Measurements from ENCODE around the gene ARHGEF9.

ARHGEF9 gene

DNA sequence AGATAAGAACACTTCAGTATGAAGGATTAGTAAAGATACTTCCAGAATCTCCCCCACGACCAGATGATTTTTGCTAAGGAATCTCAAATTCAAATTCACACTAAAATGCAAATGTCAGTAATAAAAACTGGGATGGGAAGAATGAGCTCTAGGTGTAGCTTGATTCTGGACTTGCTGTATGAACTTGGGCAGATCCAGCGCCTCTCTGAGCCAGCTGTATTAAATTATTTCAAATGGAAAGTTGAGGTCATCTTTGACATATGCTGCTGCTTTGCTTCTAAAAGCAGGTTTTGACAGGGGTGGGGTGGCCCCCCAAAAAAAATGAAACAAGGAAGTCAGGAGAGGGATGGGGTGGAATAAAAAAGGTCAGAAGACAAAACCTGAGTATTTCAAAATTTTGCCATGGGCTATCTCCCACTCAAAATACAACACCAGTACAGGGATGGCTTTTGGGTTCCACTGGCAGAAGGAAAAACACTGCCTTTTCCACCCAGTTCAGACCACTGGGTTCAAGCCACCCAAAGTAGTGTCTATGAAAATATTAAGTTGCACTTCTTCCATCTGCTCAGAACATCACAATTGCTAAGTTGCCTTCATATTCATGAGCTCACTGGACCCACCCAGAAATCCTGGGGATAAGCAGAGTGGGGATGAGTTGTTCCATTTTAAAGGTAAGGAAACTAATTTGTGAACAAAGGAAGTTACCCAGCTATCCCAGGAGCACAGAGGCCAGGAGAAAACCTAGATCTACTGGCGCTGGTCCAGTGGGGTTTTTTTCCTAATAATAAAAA, 47.7 kb downstream of the ARHGEF9 start:
- ChIA-PET CTCF (no interaction called here), POLR2A (no interaction called here)

DNA sequence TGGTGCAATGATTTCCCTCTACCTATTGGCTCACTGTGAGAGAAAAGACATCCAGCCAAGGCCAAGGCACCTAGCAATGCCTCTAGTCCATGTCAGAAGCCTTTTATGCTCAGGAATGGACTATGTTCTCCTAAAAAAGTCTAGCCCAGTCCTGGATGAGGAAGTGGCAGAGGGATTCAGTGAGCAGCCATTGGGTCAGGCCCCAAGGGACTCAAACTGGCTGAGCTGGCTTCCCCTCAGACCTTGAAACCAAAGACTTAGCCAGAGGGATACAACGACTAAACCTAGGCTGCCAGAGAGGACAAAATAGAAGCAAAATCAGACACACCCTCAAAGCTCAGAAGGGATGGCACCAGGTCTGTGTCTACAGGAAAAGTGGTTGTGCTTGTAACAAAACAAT, 49.1 kb downstream of the ARHGEF9 start:
- Histone ChIP-seq H3K27ac (ENCODE audit: extremely low read depth, low read depth, low read length) (no peak overlapping the region), H3K36me3 (ENCODE audit: control insufficient read depth in 2 of 2, insufficient read depth in 1 of 2, low read length in 2 of 2) (no peaks in the 10 kb centered on the region), H3K9me3 (ENCODE audit: control insufficient read depth, insufficient read depth, low read depth, low read length) (peaks cover 2% of the 10 kb centered on the region; the same call in 1 of the 2 replicates), H3K4me3 (ENCODE audit: low read depth, low read length) (no peak overlapping the region), H3K4me1 (ENCODE audit: control insufficient read depth, insufficient read depth, low read length) (no peaks in the 10 kb centered on the region)
- POLR2A ChIA-PET, result no interaction called here
- CTCF ChIA-PET, result interaction anchor here (0.6 kb wide), 1 partner anchor 9 kb away, joined by 6 read pairs; no protein-coding TSS in a partner anchor
- no peak for TF ChIP-seq ZBTB10 (tag by site-specific recombination; IDR thresholded peaks at IDR 0.05)
- TF ChIP-seq ZNF548 (tag by site-specific recombination; IDR thresholded peaks at IDR 0.05), result no peak
- no peak for TF ChIP-seq ZNF555 (tag by site-specific recombination; conservative IDR thresholded peaks at IDR 0.05)
- TF ChIP-seq ZNF266 (tag by site-specific recombination; IDR thresholded peaks at IDR 0.05; ENCODE audit: low read depth), result no peak
- TF ChIP-seq ZNF580 (tag by site-specific recombination; IDR thresholded peaks at IDR 0.05), result no peak
- TF ChIP-seq ZNF843 (tag by site-specific recombination; IDR thresholded peaks at IDR 0.05), result no peak
- no peak for TF ChIP-seq ZNF791 (tag by site-specific recombination; IDR thresholded peaks at IDR 0.05)
- no peak for TF ChIP-seq ZNF660 (tag by site-specific recombination; IDR thresholded peaks at IDR 0.05)
- no peak for TF ChIP-seq ZNF16 (tag by site-specific recombination; IDR thresholded peaks at IDR 0.05; ENCODE audit: low read depth)
- no peak for TF ChIP-seq ZNF610 (tag by site-specific recombination; IDR thresholded peaks at IDR 0.05; ENCODE audit: borderline replicate concordance)
- TF ChIP-seq ZNF324 (tag by site-specific recombination; IDR thresholded peaks at IDR 0.05), result no peak
- no peak for TF ChIP-seq ZNF248 (tag by site-specific recombination; IDR thresholded peaks at IDR 0.05)
- TF ChIP-seq ZNF211 (tag by site-specific recombination; IDR thresholded peaks at IDR 0.05; ENCODE audit: low read depth), result no peak
- no peak for TF ChIP-seq ZNF174 (tag by site-specific recombination; IDR thresholded peaks at IDR 0.05)

More for the DNA sequence above, 47.7 kb downstream of the ARHGEF9 start:
- Histone ChIP-seq H3K4me3 (ENCODE audit: low read depth, low read length) (no peak overlapping the region), H3K9me3 (ENCODE audit: control insufficient read depth, insufficient read depth, low read depth, low read length) (peaks cover 2% of the 10 kb centered on the region; the same call in 1 of the 2 replicates), H3K27ac (ENCODE audit: extremely low read depth, low read depth, low read length) (no peak overlapping the region), H3K36me3 (ENCODE audit: control insufficient read depth in 2 of 2, insufficient read depth in 1 of 2, low read length in 2 of 2) (no peaks in the 10 kb centered on the region), H3K4me1 (ENCODE audit: control insufficient read depth, insufficient read depth, low read length) (no peaks in the 10 kb centered on the region)
- TF ChIP-seq ZNF398 (tag by site-specific recombination; IDR thresholded peaks at IDR 0.05), result no peak

DNA sequence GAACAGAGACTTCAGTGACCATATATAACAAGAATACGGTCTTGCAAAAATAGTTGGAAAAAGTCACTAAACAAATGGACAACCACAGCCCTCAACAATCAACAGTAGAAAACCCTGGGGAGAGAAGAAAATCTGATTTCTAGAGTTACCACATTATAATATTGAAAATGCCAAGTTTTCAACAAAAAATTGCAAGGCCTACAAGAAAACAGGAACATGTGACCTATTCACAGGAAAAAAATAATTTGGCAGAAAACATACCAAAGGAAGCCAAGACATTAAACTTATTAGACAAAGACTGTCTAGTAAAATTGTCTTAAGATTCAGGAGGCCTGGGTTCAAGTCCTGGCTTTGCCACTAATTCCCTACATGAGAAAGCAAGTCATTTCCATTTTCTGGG, 64.7 kb downstream of the ARHGEF9 start:
- POLR2A ChIA-PET, result no interaction called here
- H3K4me1 ChIP-seq (ENCODE audit: control insufficient read depth, insufficient read depth, low read length), result no peaks in the 10 kb centered on the region
- peaks cover 0 to 3% of the 10 kb centered on the region in 2 experiments; a peak in 1 of 3 replicates for H3K36me3 ChIP-seq (ENCODE audit: control insufficient read depth in 2 of 2, insufficient read depth in 1 of 2, low read length in 2 of 2)
- CTCF ChIA-PET, result no interaction called here
- no peaks in the 10 kb centered on the region; the same call in 1 of the 2 replicates for H3K9me3 ChIP-seq (ENCODE audit: control insufficient read depth, insufficient read depth, low read depth, low read length)
- H3K4me3 ChIP-seq (ENCODE audit: low read depth, low read length), result no peak overlapping the region
- no peak overlapping the region for H3K27ac ChIP-seq (ENCODE audit: extremely low read depth, low read depth, low read length)
- TF ChIP-seq ZBTB10 (tag by site-specific recombination; IDR thresholded peaks at IDR 0.05), result no peak
- TF ChIP-seq ZNF239 (tag by site-specific recombination; IDR thresholded peaks at IDR 0.05), result no peak
- no peak for TF ChIP-seq SCRT2 (tag by site-specific recombination; IDR thresholded peaks at IDR 0.05)
- TF ChIP-seq ZNF302 (tag by site-specific recombination; IDR thresholded peaks at IDR 0.05; ENCODE audit: low read depth), result no peak
- no peak for TF ChIP-seq ZNF624 (tag by site-specific recombination; IDR thresholded peaks at IDR 0.05)
- TF ChIP-seq ZNF596 (tag by site-specific recombination; IDR thresholded peaks at IDR 0.05), result no peak
- TF ChIP-seq ZNF324 (tag by site-specific recombination; IDR thresholded peaks at IDR 0.05), result no peak
- no peak for TF ChIP-seq ZNF645 (tag by site-specific recombination; IDR thresholded peaks at IDR 0.05)
- TF ChIP-seq ZNF610 (tag by site-specific recombination; IDR thresholded peaks at IDR 0.05; ENCODE audit: borderline replicate concordance), result no peak
- no peak for TF ChIP-seq HOXA7 (CRISPR knock-in tag; IDR thresholded peaks at IDR 0.05; ENCODE audit: borderline replicate concordance)
